ENCODE measurements around the gene SLC49A4. TPM values are rescaled to one million over a fixed set of nuclear protein-coding genes. Genes with fewer than 3 reads are reported as not detected.

The SLC49A4 gene
- total RNA-seq, 1 experiment from 2014 or later: 14.1 TPM

DNA sequence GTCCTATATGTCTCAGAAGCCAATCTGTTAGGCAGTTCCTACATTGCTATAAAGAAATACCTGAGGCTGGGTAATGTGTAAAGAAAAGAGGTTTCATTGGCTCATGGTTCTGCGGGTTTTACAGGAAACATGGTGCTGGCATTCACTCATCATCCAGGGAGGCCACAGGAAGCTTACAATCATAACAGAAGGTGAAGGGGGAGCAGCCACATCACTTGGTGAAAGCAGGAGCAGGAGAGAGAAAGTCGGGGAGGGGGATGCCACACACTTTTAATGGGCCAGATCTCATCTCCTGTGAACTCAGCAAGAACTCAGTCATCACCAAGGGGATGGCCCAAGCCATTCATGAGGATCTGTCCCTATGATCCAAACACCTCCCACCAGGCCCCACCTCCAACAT lies 9.1 kb downstream of the SLC49A4 start:
- intact Hi-C loops (cut with micrococcal nuclease; ENCODE audit: unreplicated experiment): no loop called here
- no peak overlapping the region for H3K27ac ChIP-seq (ENCODE audit: low read depth, low read length, poor library complexity, severe bottlenecking)
- TF ChIP-seq, protein P1, sequence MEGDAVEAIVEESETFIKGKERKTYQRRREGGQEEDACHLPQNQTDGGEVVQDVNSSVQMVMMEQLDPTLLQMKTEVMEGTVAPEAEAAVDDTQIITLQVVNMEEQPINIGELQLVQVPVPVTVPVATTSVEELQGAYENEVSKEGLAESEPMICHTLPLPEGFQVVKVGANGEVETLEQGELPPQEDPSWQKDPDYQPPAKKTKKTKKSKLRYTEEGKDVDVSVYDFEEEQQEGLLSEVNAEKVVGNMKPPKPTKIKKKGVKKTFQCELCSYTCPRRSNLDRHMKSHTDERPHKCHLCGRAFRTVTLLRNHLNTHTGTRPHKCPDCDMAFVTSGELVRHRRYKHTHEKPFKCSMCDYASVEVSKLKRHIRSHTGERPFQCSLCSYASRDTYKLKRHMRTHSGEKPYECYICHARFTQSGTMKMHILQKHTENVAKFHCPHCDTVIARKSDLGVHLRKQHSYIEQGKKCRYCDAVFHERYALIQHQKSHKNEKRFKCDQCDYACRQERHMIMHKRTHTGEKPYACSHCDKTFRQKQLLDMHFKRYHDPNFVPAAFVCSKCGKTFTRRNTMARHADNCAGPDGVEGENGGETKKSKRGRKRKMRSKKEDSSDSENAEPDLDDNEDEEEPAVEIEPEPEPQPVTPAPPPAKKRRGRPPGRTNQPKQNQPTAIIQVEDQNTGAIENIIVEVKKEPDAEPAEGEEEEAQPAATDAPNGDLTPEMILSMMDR (conservative IDR thresholded peaks at IDR 0.05; ENCODE audit: low read depth, low read length): no peak
- no peak for TF ChIP-seq EZH2 (IDR thresholded peaks at IDR 0.05; ENCODE audit: borderline replicate concordance, low read depth, low read length, poor library complexity, severe bottlenecking)
- H3K27me3 ChIP-seq (replicated peaks; ENCODE audit: insufficient read depth, low read depth, low read length, poor library complexity): no peaks in the 10 kb centered on the region
- H3K4me1 ChIP-seq (ENCODE audit: insufficient read depth, low read length, poor library complexity, severe bottlenecking): no peaks in the 10 kb centered on the region
- no peaks in the 10 kb centered on the region for H3K36me3 ChIP-seq (ENCODE audit: insufficient read depth, low read length, poor library complexity, severe bottlenecking)
- H3K4me3 ChIP-seq (ENCODE audit: low read depth, low read length, poor library complexity, severe bottlenecking): no peak overlapping the region
- ChIA-PET CTCF (no interaction called here), POLR2A (ENCODE audit: low non-redundant PET) (no interaction called here)
- H3K9me3 ChIP-seq (ENCODE audit: low read depth, low read length, poor library complexity, severe bottlenecking): no peaks in the 10 kb centered on the region
- BruUV-seq (replicated peaks): no TSS peak
- no peak for DNase-seq (ENCODE audit: low spot score)

DNA sequence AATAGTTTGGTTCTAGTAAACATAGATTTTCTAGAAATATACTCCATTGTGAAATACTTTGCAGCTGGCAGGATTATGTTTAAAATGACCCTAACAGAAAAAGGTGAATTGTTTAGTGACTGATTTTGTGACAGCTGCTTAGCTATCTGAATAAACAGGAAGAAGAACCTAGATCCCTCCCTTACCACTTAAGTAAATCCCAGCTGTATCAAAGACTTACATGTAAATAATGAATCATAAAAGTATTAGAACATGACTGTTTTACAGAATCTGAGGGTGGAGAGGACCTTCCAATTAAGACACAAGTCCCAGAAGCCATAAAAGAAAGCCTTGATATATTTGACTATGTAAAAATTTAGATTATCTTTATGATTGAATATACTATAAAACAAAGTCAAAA lies 15.9 kb downstream of the SLC49A4 start:
- H3K27ac ChIP-seq (ENCODE audit: low read depth, low read length, poor library complexity, severe bottlenecking): no peak overlapping the region
- no peak for DNase-seq (ENCODE audit: low spot score)
- no peaks in the 10 kb centered on the region for H3K4me1 ChIP-seq (ENCODE audit: insufficient read depth, low read length, poor library complexity, severe bottlenecking)
- H3K27me3 ChIP-seq (replicated peaks; ENCODE audit: insufficient read depth, low read depth, low read length, poor library complexity): no peaks in the 10 kb centered on the region
- TF ChIP-seq, protein P1 (conservative IDR thresholded peaks at IDR 0.05; ENCODE audit: low read depth, low read length): no peak
- TF ChIP-seq EZH2 (IDR thresholded peaks at IDR 0.05; ENCODE audit: borderline replicate concordance, low read depth, low read length, poor library complexity, severe bottlenecking): no peak
- POLR2A ChIA-PET (ENCODE audit: low non-redundant PET): interaction anchor here (0.5 kb wide), 1 partner anchor 597 kb away, joined by 5 read pairs; no protein-coding TSS in a partner anchor
- no peak overlapping the region for H3K4me3 ChIP-seq (ENCODE audit: low read depth, low read length, poor library complexity, severe bottlenecking)
- no peaks in the 10 kb centered on the region for H3K36me3 ChIP-seq (ENCODE audit: insufficient read depth, low read length, poor library complexity, severe bottlenecking)
- H3K9me3 ChIP-seq (ENCODE audit: low read depth, low read length, poor library complexity, severe bottlenecking): no peaks in the 10 kb centered on the region
- CTCF ChIA-PET: no interaction called here
- intact Hi-C loops (cut with micrococcal nuclease; ENCODE audit: unreplicated experiment): no loop called here
- no TSS peak for BruUV-seq (replicated peaks)

DNA sequence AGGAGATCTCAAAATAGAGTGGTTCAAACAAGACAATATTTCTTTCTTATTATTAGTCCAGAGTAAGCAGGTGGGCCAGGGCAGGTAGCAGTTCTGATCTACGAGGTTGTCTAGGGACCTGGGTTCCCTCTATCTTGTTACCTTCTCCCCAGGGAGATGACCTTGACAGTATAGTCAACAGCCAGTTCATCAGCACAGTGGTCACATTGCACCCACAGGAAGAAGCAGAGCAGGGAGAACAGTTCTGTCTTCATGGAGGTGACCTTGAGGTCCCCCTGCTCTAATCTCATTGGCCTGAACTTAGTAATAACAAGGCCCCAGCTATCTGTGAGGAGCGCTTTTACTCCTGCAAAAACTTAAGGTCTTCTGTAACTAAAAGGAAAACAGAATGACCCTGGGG lies 21.7 kb downstream of the SLC49A4 start:
- POLR2A ChIA-PET (ENCODE audit: low non-redundant PET): no interaction called here
- no peaks in the 10 kb centered on the region for H3K27me3 ChIP-seq (replicated peaks; ENCODE audit: insufficient read depth, low read depth, low read length, poor library complexity)
- DNase-seq (ENCODE audit: low spot score): no peak
- TF ChIP-seq, protein P1 (conservative IDR thresholded peaks at IDR 0.05; ENCODE audit: low read depth, low read length): no peak
- TF ChIP-seq EZH2 (IDR thresholded peaks at IDR 0.05; ENCODE audit: borderline replicate concordance, low read depth, low read length, poor library complexity, severe bottlenecking): no peak
- CTCF ChIA-PET: no interaction called here
- no peaks in the 10 kb centered on the region for H3K4me1 ChIP-seq (ENCODE audit: insufficient read depth, low read length, poor library complexity, severe bottlenecking)
- no peak overlapping the region for H3K4me3 ChIP-seq (ENCODE audit: low read depth, low read length, poor library complexity, severe bottlenecking)
- intact Hi-C loops (cut with micrococcal nuclease; ENCODE audit: unreplicated experiment): no loop called here
- no TSS peak for BruUV-seq (replicated peaks)
- H3K9me3 ChIP-seq (ENCODE audit: low read depth, low read length, poor library complexity, severe bottlenecking): no peaks in the 10 kb centered on the region
- no peak overlapping the region for H3K27ac ChIP-seq (ENCODE audit: low read depth, low read length, poor library complexity, severe bottlenecking)
- H3K36me3 ChIP-seq (ENCODE audit: insufficient read depth, low read length, poor library complexity, severe bottlenecking): no peaks in the 10 kb centered on the region
